H1 (cell line): ENCODE data around the gene PEX5L. TPM values are rescaled to one million over a fixed set of nuclear protein-coding genes. Genes with fewer than 3 reads are reported as not detected.

Experiments
- EZH2 ChIP-seq: fragments of 200-600 bp; sonication (generic); IDR thresholded peaks from 2 replicates; pipeline ENCODE4 v1.7.1; 2012; ENCODE audit warnings: low read depth, mild to moderate bottlenecking, moderate library complexity, low read length, inconsistent platforms; ENCODE audit not compliant: severe bottlenecking
- POU5F1 ChIP-seq: IDR thresholded peaks from 2 replicates; pipeline ENCODE4 v1.6.1; 2011; ENCODE audit warnings: low read depth, mild to moderate bottlenecking, low read length, moderate library complexity
- RAD21 ChIP-seq, 2 experiments: IDR thresholded peaks in 1 of 2; conservative IDR thresholded peaks in 1 of 2; 2 replicates each; pipeline ENCODE4 v1.6.1; 2011; ENCODE audit warnings: low read depth in 2 of 2, low read length in 2 of 2, improper control_type of control experiment in 1 of 2, inconsistent platforms in 1 of 2, mild to moderate bottlenecking in 1 of 2, moderate library complexity in 1 of 2
- polyA plus RNA-seq, 7 experiments: library from polyadenylated mRNA; depleted of rRNA in 3 of 7; stranded (reverse) in 5 of 7; unstranded in 2 of 7; fragments of >200 nt in 5 of 7; fragments of 200-250 nt in 2 of 7; gene quantifications; 1 replicate in 5 of 7; 2 replicates in 1 of 7; 4 replicates in 1 of 7; pipeline versions ENCODE4 v1.2.1 to v1.2.3, GENCODE V29; 2011 to 2013; ENCODE audit warnings: missing spikeins in 2 of 7, mixed read lengths in 2 of 7
- total RNA-seq: library from RNA; stranded (reverse); fragmentation: NEBNext Ultra II Directional; extraction: Animal tissue kit (Norgen Biotek cat#: 25700); gene quantifications from 2 replicates; pipeline ENCODE4 v1.2.1, GENCODE V29; 2021

The PEX5L gene
- total and polyA plus RNA-seq, 2 of the 8 experiments (the other 6 are each of a cell fraction or from before 2014, with no cell fraction given): 0.80 to 4.2 TPM

DNA sequence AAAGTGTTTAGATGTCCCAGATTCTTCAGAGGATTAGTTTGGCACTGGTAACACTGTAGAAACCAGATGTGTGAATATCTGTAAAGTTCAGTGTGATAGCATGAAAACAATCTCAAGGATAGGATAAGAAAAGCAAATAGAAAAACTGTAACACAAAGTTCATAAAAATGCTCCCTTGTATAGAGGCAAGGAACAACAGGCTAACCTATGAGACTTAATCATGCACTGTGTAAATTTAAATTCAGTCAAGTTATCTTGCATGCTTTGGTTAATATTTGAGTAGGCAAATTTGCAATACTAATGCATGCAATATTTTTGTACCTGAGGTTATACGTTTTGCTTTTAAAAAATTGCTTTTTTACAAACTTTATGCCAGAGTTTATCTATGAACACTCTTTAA lies 239.5 kb downstream of the PEX5L start (continued):
- TF ChIP-seq EZH2: no peak
- TF ChIP-seq POU5F1: no peak
- no peak for TF ChIP-seq RAD21 (IDR thresholded peaks at IDR 0.05 in 1 of 2, conservative IDR thresholded peaks at IDR 0.05 in 1 of 2; ENCODE audit: low read depth in 2 of 2, low read length in 2 of 2)
